HepG2 (cell line): ENCODE results near the gene SPRED2. TPM values are rescaled to one million over a fixed set of nuclear protein-coding genes. Genes with fewer than 3 reads are reported as not detected.

Experiments
- FOXA1 ChIP-seq, 2 experiments: fragments of 450-650 bp in 1 of 2; sonication (generic) in 1 of 2; formaldehyde crosslinking in 1 of 2; IDR thresholded peaks; 2 replicates each; pipeline versions ENCODE4 v1.4.0 to v1.6.1; 2016 to 2020; ENCODE audit warnings: missing genetic modification reagents in 1 of 2
- FOXK1 ChIP-seq: sonication (generic); formaldehyde crosslinking; IDR thresholded peaks from 2 replicates; pipeline ENCODE4 v1.4.0; 2020; ENCODE audit warnings: low read depth, missing genetic modification reagents, borderline replicate concordance
- FOXK2 ChIP-seq: fragments of 450-650 bp; IDR thresholded peaks from 2 replicates; pipeline ENCODE4 v1.6.1; 2016
- HMG20B ChIP-seq: conservative IDR thresholded peaks from 2 replicates; pipeline ENCODE4 v1.6.1; 2016; ENCODE audit warnings: missing genetic modification reagents, missing compliant biosample characterization
- JUND ChIP-seq: sonication (generic); formaldehyde crosslinking; IDR thresholded peaks from 2 replicates; pipeline ENCODE4 v1.8.0; 2022; ENCODE audit warnings: mild to moderate bottlenecking, missing genetic modification reagents
- NONO ChIP-seq, 2 experiments: fragments of 450-650 bp in 1 of 2; sonication (generic) in 1 of 2; formaldehyde crosslinking in 1 of 2; IDR thresholded peaks in 1 of 2; conservative IDR thresholded peaks in 1 of 2; 2 replicates each; pipeline versions ENCODE4 v1.6.1 to v1.8.0; 2017 to 2022; ENCODE audit warnings: mild to moderate bottlenecking in 1 of 2, missing genetic modification reagents in 1 of 2, moderate library complexity in 1 of 2
- ZFP1 ChIP-seq: IDR thresholded peaks from 2 replicates; pipeline ENCODE4 v1.6.1; 2016
- polyA plus RNA-seq, 8 experiments: library from polyadenylated mRNA; depleted of rRNA in 3 of 8; stranded (reverse) in 7 of 8; unstranded in 1 of 8; fragments of >200 nt; fragmentation: Illumina TruSeq in 4 of 8; extraction: Trizol in 4 of 8; gene quantifications; 2 replicates each; pipeline versions ENCODE4 v1.2.1 to v1.2.3, GENCODE V29; 2011 to 2016; ENCODE audit warnings: low read depth in 4 of 8, missing spikeins in 1 of 8, mixed read lengths in 1 of 8; ENCODE audit not compliant: insufficient read depth in 1 of 8
- total RNA-seq, 5 experiments: library from RNA; depleted of rRNA; stranded (reverse); fragments of >200 nt; fragmentation: Illumina TruSeq; extraction: Trizol; gene quantifications; 2 replicates each; pipeline ENCODE4 v1.2.3, GENCODE V29; 2016; ENCODE audit warnings: low read depth in 1 of 5
- TF ChIP-seq, protein P1 (sequence below): sonication (generic); formaldehyde crosslinking; IDR thresholded peaks from 2 replicates; pipeline ENCODE4 v1.4.0; 2020; ENCODE audit warnings: missing genetic modification reagents, borderline replicate concordance
- TF ChIP-seq, protein P2 (sequence below): sonication (generic); formaldehyde crosslinking; IDR thresholded peaks from one replicate; pipeline ENCODE4 v1.5.1; 2020; ENCODE audit warnings: mild to moderate bottlenecking, missing genetic modification reagents; ENCODE audit errors: not compliant biosample characterization
- TF ChIP-seq, protein P3 (sequence below): sonication (generic); formaldehyde crosslinking; IDR thresholded peaks from 2 replicates; pipeline ENCODE4 v1.4.0; 2020; ENCODE audit warnings: missing genetic modification reagents
- TF ChIP-seq, protein P4 (sequence below): sonication (generic); formaldehyde crosslinking; IDR thresholded peaks from 2 replicates; pipeline ENCODE4 v1.8.0; 2022; ENCODE audit warnings: missing genetic modification reagents, mild to moderate bottlenecking, moderate library complexity, borderline replicate concordance

The SPRED2 gene
- total and polyA plus RNA-seq, 2 of the 13 experiments (the other 11 are each of a cell fraction or from before 2014, with no cell fraction given) = 13.0 to 37.0 TPM

DNA sequence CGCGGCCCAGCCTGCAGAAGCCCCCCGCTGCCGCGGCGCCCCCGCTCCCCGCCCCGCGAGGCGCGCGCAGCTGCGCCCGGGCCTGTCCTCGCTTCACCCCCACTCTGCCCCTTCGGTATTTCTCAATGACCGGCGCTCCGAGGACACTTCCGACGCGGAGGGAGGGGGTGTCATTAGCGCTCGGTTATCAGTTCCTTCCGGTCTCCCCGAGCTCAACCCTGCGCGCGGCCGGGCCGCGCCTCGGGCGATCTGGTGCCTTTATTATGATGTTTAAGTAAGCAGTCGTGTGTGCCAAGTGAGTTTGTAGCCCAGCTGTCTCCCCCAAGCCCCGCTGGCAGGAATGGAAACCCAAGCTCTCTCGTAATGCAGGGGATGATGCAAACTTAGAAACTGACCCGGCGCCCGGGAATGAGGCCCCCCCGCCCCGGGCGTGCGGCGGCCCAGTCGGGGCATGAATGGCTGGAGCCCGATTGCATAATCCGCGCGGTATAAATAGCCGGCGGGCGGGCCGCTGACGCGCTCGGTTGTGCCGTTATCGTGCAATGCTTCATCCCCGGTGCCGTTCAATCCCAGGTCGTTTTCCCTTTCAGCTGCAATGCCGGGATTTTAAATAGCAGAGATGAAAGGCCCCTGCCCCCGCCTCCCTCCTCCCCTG is 3.9 kb upstream of the SPRED2 start (continued):
- no peak for TF ChIP-seq FOXA1 (IDR thresholded peaks at IDR 0.05)
- peak; percentile 8; the same call in 1 of the 2 replicates for TF ChIP-seq FOXA1 (CRISPR knock-in tag; IDR thresholded peaks at IDR 0.05)
- TF ChIP-seq, protein P1, sequence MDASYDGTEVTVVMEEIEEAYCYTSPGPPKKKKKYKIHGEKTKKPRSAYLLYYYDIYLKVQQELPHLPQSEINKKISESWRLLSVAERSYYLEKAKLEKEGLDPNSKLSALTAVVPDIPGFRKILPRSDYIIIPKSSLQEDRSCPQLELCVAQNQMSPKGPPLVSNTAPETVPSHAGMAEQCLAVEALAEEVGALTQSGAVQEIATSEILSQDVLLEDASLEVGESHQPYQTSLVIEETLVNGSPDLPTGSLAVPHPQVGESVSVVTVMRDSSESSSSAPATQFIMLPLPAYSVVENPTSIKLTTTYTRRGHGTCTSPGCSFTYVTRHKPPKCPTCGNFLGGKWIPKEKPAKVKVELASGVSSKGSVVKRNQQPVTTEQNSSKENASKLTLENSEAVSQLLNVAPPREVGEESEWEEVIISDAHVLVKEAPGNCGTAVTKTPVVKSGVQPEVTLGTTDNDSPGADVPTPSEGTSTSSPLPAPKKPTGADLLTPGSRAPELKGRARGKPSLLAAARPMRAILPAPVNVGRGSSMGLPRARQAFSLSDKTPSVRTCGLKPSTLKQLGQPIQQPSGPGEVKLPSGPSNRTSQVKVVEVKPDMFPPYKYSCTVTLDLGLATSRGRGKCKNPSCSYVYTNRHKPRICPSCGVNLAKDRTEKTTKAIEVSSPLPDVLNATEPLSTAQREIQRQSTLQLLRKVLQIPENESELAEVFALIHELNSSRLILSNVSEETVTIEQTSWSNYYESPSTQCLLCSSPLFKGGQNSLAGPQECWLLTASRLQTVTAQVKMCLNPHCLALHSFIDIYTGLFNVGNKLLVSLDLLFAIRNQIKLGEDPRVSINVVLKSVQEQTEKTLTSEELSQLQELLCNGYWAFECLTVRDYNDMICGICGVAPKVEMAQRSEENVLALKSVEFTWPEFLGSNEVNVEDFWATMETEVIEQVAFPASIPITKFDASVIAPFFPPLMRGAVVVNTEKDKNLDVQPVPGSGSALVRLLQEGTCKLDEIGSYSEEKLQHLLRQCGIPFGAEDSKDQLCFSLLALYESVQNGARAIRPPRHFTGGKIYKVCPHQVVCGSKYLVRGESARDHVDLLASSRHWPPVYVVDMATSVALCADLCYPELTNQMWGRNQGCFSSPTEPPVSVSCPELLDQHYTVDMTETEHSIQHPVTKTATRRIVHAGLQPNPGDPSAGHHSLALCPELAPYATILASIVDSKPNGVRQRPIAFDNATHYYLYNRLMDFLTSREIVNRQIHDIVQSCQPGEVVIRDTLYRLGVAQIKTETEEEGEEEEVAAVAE (CRISPR knock-in tag) = peak; percentile 42; the same call in 1 of the 2 replicates
- TF ChIP-seq ZFP1 (CRISPR knock-in tag) = no peak; the same call in 1 of the 2 replicates
- TF ChIP-seq, protein P2, sequence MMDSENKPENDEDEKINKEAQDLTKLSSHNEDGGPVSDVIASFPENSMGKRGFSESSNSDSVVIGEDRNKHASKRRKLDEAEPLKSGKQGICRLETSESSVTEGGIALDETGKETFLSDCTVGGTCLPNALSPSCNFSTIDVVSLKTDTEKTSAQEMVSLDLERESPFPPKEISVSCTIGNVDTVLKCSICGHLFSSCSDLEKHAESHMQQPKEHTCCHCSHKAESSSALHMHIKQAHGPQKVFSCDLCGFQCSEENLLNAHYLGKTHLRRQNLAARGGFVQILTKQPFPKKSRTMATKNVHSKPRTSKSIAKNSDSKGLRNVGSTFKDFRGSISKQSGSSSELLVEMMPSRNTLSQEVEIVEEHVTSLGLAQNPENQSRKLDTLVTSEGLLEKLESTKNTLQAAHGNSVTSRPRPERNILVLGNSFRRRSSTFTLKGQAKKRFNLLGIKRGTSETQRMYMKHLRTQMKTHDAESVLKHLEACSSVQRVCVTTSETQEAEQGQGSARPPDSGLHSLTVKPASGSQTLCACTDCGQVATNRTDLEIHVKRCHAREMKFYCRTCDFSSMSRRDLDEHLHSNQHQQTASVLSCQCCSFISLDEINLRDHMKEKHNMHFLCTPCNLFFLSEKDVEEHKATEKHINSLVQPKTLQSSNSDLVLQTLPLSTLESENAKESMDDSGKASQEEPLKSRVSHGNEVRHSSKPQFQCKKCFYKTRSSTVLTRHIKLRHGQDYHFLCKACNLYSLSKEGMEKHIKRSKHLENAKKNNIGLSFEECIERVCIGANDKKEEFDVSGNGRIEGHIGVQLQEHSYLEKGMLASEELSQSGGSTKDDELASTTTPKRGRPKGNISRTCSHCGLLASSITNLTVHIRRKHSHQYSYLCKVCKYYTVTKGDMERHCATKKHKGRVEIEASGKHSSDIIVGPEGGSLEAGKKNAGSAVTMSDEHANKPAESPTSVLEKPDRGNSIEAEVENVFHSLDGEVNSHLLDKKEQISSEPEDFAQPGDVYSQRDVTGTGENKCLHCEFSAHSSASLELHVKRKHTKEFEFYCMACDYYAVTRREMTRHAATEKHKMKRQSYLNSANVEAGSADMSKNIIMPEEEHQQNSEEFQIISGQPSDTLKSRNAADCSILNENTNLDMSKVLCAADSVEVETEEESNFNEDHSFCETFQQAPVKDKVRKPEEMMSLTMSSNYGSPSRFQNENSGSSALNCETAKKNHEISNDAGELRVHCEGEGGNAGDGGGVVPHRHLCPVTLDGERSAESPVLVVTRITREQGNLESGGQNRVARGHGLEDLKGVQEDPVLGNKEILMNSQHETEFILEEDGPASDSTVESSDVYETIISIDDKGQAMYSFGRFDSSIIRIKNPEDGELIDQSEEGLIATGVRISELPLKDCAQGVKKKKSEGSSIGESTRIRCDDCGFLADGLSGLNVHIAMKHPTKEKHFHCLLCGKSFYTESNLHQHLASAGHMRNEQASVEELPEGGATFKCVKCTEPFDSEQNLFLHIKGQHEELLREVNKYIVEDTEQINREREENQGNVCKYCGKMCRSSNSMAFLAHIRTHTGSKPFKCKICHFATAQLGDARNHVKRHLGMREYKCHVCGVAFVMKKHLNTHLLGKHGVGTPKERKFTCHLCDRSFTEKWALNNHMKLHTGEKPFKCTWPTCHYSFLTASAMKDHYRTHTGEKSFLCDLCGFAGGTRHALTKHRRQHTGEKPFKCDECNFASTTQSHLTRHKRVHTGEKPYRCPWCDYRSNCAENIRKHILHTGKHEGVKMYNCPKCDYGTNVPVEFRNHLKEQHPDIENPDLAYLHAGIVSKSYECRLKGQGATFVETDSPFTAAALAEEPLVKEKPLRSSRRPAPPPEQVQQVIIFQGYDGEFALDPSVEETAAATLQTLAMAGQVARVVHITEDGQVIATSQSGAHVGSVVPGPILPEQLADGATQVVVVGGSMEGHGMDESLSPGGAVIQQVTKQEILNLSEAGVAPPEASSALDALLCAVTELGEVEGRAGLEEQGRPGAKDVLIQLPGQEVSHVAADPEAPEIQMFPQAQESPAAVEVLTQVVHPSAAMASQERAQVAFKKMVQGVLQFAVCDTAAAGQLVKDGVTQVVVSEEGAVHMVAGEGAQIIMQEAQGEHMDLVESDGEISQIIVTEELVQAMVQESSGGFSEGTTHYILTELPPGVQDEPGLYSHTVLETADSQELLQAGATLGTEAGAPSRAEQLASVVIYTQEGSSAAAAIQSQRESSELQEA (CRISPR knock-in tag) = no peak
- TF ChIP-seq, protein P3, sequence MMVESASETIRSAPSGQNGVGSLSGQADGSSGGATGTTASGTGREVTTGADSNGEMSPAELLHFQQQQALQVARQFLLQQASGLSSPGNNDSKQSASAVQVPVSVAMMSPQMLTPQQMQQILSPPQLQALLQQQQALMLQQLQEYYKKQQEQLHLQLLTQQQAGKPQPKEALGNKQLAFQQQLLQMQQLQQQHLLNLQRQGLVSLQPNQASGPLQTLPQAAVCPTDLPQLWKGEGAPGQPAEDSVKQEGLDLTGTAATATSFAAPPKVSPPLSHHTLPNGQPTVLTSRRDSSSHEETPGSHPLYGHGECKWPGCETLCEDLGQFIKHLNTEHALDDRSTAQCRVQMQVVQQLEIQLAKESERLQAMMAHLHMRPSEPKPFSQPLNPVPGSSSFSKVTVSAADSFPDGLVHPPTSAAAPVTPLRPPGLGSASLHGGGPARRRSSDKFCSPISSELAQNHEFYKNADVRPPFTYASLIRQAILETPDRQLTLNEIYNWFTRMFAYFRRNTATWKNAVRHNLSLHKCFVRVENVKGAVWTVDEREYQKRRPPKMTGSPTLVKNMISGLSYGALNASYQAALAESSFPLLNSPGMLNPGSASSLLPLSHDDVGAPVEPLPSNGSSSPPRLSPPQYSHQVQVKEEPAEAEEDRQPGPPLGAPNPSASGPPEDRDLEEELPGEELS = peak; percentile 60; the same call in 1 of the 2 replicates
- TF ChIP-seq, protein P4, sequence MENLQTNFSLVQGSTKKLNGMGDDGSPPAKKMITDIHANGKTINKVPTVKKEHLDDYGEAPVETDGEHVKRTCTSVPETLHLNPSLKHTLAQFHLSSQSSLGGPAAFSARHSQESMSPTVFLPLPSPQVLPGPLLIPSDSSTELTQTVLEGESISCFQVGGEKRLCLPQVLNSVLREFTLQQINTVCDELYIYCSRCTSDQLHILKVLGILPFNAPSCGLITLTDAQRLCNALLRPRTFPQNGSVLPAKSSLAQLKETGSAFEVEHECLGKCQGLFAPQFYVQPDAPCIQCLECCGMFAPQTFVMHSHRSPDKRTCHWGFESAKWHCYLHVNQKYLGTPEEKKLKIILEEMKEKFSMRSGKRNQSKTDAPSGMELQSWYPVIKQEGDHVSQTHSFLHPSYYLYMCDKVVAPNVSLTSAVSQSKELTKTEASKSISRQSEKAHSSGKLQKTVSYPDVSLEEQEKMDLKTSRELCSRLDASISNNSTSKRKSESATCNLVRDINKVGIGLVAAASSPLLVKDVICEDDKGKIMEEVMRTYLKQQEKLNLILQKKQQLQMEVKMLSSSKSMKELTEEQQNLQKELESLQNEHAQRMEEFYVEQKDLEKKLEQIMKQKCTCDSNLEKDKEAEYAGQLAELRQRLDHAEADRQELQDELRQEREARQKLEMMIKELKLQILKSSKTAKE (CRISPR knock-in tag) = peak; percentile 85
- peak; percentile 88; the same call in 1 of the 2 replicates for TF ChIP-seq FOXK1 (CRISPR knock-in tag)
- TF ChIP-seq JUND (CRISPR knock-in tag) = peak; percentile 57; the same call in 1 of the 2 replicates
- no peak for TF ChIP-seq NONO (IDR thresholded peaks at IDR 0.05)
- peak; percentile 61 for TF ChIP-seq NONO (CRISPR knock-in tag; conservative IDR thresholded peaks at IDR 0.05)
- no peak for TF ChIP-seq HMG20B
- TF ChIP-seq FOXK2 = no peak
